HG03196 (cell line): ENCODE results near the gene MCM9.
"Not testable (repeated sequence)": the region's sequence is repeated elsewhere in the genome, so short reads cannot be mapped to it uniquely, and the experiment has no call there.

Experiments
- ATAC-seq: cut with Tn5 transposase; IDR thresholded peaks from one replicate; pipeline ENCODE4 v1.9.1; 2021; ENCODE audit not compliant: unreplicated experiment

MCM9 gene

DNA sequence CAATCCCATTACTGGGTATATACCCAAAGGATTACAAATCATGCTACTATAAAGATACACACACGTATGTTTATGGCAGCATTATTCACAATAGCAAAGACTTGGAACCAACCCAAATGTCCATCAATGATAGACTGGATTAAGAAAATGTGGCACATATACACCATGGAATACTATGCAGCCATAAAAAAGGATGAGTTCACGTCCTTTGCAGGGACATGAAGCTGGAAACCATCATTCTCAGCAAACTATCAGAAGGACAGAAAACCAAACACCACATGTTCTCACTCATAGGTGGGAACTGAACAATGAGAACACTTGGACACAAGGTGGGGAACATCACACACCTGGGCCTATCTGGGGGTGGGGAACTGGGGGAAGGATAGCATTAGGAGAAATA lies 66.1 kb downstream of the MCM9 start:
- ATAC-seq: not testable (repeated sequence)

DNA sequence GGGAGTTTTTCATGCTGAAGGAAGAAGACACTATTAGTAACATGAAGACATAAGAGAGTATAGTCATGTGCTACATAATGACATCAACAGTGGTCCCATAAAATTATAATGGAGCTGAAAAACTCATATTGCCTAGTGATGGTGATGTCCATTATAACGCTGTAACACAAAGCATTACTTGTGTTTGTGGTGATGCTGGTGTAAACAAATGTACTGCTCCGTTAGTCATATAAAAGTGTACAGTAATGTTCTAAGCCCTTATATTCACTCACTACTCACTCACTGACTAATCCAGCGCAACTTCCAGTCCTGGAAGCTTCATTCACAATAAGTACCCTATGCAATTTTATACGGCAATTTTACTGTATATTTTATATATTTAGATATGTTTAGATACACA lies 67.8 kb downstream of the MCM9 start:
- ATAC-seq: no peak

DNA sequence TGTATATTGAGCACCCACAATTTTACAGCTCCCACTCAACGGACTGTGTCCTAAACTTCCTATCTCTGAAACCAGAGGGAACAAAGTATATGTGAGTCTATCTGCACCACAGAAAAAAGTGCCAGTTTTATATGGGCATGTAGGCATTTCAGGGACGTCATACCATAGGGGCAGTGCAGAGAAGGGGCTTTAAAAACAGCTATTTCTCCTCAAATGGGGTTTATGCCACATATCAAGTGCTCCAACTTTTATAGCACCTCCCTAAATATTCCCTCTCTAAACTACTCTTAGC lies 69.9 kb downstream of the MCM9 start:
- no peak for ATAC-seq

DNA sequence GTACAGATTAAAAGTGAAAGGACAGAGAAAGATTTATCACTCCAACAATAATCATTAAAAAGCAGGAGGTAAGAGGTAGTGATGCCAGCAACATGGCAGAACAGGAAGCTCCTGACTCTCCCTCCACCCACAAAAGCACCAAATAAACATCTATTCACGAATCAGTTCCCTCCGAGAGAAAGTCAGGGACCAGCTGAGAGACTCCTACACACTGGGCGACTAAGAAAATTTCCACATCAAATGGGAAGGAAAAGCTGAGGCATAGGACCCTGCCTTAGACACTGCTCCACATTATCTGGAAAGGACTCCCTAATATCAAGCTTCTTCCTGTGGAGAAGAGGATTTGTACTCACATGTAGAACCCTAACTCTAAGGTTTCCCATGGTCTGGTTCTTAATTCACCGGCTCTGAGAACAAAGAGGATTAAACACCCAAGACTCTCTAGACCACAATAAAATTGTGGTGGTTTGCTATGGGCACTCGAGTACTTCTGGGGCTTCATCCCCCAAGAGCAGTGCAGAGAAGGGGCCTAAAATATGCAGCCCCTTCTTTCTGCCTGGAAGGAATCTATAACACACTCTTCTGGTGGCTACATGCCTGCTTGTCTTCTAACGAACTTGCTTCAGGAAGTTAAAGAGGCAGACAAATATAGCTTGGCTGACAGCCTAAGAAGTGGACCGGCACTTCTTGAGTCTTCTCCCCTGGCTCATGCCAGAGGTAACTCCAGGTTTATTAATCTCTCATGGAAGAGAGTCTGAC lies 70.4 kb downstream of the MCM9 start:
- ATAC-seq: no peak

DNA sequence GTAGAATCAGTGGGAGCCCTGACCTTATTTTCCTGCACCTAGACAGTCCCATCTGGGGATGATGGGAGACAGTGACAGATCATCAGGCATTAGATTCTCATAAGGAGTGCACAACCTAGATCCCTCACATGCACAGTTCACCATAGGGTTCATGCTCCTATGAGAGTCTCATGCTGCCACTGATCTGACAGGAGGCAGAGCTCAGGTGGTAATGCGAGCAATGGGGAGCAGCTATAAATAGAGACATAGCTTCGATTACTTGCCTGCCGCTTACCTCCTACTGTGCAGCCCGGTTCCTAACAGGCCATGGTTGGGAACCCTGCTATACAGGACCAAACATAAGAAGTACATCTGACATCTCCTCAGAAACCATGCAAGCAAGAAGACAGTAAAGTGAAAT lies 72.5 kb downstream of the MCM9 start:
- no peak for ATAC-seq

DNA sequence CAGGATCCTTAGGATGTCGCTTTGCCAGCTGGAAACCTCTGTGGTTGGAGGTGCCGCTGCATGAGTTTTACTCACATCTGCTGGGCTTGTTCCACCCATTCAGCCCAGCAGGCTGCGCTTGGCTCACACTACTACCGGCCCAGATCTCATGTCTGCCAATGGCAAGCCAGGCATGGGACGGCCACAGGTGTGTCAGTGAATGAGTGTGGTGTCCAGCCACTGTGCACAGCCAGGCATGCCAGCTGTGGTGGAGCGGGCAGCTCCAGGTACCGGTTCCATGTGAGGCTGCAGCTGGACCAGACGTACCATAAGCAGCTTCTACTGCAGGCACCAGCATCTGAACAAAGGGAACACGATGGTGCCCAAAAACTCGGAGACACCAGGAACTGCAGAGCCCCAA lies 74.1 kb downstream of the MCM9 start:
- no peak for ATAC-seq

DNA sequence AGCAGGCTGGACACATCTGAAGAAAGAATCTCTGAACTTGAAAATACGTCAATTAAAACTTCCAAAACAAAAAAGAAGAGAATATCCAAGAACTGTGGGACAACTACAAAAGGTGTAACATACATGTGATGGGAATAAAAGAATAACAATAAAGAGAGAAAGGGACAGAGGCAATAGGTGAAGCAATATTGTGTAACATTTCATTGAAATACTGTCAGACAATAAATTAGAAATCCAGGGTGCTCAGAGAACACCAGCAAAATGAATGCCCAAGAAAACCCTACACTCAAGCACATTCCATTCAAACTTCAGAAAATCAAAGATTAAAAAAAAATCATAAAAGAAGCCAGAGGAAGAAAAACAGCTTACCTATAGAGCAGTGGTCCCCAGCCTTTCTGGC lies 74.6 kb downstream of the MCM9 start:
- no peak for ATAC-seq

DNA sequence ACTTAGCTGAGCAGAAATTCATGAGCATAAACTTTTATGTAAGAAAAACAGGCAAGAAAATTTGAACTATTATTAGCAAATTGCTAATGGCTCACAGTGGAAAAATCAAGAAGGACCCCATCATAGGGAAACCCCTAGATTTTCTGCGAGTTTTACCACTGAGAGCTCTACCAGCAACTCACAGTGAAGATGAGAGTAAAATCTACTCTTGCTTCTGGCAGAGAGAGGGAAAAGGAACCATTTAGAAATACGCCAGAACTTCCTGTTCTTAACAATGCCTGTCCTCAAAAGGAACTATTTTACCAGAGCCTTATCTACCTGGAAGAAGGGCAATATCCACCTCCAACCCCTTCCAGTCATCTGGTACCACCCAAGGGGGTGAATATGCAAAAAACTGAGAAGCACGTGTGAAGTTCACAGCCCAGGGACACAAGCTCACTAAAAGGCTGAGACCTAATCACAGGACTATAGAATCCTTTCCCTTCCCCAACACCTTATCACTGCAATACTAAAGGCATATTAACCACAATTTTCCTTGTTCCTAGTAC lies 75.4 kb downstream of the MCM9 start:
- ATAC-seq: no peak

DNA sequence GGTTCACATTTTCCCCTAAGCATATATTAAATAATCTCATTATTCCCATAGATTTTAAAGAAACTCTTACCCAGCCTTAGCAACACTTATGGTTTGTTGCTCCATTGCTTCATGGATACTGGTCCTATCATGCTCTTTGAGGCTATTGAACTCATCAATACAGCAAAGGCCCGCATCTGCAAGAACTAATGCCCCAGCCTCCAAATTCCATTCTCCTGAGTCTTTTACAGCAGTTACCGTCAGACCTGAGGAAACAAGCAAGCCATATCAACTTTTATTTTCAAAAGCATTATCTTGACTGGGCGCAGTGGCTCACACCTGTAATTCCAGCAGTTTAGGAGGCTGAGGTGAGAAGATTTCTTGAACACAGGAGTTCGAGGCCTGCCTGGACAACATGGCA lies 78.7 kb downstream of the MCM9 start:
- ATAC-seq: no peak

DNA sequence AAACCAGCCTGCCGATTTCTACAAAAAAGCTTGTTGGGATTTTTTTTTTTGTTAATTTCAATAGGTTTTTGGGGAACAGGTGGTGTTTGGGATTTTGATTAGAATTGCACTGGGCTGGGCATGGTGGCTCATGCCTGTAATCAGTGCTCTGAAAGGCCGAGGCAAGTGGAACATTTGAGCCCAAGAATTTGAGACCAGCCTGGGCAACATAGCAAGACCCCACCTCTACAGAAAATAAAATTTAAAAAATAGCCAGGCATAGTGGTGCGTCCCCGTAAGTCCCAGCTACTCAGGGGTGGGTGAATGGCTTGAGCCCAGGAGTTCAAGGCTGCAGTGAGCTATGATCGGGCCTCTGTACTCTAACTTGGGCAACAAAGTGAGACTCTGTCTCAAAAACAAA lies 81.6 kb downstream of the MCM9 start:
- no peak for ATAC-seq

DNA sequence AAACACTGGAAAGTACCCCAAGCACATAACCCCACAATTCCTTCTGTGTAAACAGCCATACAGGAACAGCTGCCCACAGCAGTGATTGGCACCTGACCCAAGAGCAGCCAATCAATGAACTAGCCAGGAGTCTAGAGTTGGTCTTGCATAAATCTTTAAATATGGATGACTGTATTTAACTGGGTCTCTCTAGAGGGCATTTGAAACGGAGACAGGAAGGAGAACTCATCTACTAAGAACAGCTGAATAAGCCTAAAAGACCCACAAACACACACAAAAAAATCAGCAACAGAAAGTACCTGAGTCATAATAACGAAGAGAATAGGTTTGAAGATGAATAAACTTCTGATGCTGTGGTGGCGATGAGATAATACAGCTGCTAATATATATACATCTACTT lies 90.0 kb downstream of the MCM9 start:
- ATAC-seq: no peak

DNA sequence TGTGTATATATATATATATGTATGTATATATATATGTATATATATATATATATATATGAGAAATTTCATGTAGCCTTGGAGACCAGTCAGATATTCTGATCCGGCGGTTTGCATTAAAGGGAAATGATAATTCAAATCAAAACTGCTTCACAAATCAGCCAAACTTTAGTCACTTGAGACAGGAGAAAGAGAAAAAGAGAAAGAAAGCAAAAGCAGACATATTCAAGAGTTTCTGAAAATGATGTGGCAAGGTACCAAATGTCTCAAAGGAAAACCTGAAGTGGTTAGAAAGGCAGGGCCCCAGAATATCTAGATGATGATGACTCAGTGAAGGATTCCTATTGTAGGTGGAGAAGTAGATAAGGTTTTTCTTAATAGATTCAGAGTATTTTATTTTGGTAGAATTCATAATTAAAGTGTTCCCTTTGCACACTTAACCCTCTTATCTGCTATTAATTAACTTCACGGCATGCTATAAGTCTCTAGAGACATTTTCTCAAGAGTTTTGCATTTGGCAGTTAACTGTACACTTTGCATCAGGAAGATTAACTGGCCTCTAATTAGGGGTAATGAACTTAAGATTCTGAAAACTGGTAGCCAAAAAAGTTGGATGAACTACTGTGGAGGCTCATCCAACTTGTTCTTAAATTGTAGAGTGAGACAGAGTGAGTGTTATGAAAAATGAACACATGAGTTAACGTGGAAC lies 91.1 kb downstream of the MCM9 start:
- peak; percentile 96 for ATAC-seq

DNA sequence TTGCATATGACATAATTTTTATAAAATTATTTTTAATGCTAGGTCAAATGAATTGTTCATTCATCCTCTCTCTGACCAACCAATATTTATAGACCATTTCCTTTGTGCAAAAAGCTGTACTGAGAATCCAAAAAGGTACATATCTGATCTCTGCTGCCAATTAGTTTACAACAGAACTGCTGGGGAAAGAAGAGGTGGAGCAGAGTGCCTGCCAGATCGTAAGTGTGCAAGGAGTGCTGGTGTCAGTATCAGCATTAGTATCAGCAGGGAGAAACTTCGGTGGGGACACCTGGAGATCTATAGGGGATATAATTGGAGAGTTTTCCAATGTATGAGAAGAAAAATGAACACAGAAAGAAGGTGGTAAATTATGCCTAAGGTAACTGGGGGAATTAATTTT lies 104.3 kb downstream of the MCM9 start:
- no peak for ATAC-seq

DNA sequence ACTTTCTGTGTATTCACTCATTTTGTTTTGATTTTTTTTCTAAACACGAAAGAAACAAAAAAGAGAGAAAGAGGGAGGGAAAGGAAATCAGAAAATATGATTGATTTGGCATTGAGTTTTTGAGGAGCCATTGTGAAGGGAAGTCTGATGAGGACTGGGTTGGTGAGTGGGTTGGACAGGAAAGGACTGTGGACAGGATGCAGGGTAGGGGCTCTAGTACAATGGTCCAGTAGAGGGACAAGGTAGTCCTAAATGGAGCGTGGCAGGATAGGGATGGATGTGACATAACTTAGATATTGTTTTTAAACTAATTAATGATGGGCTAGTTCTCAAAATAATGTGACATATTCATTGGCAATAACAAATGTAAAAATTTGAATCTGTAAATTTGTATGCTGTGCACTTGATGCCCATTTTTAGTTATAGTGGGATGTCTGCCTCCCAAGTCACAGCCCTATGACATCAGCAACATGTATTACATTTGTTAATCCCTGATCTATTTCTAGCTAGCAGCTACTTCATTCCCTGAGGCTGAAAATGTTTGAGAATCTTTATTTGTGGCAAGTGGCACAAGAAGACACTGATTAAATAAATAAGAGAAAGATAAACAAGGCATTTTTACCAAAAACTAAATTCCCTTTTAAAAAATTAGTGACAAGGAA lies 105.0 kb downstream of the MCM9 start:
- no peak for ATAC-seq

DNA sequence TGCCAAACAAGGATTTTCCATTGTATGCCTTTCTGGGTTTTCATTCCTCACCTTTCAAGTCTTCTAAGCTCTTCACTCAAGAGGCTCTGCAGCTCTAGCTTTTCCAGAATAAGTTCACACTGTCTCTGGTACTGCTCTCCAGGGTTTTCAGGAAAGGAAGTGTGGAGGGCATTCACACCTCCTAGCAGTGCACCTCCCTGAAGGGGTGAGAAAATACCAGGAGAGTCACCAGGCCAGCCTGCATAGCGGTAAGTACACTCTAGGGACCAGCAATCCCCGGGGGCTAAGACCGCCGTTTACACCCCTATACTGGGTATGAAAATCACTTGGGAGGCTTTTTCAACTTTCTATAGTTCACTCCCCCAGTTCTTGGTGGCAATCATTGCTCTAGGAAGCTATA lies 108.9 kb downstream of the MCM9 start:
- no peak for ATAC-seq

DNA sequence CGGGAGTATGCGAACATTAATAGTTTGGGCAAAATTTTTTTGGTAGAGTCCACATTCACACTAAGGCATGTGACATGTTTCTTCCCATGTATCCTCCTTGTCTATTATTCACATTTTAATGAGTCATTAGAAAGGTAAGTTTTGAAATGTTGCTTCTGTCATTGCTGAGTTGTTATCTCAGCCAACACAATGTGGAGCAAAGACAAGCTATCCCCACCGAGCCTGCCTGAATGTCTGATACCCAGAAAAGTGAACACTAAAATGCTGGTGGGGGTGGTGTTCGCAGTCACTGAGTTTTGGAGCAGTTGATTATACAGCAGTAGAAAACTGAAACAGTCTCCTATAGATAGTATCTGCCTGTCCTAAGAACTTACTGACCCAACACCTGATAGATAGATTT lies 109.3 kb downstream of the MCM9 start:
- no peak for ATAC-seq

DNA sequence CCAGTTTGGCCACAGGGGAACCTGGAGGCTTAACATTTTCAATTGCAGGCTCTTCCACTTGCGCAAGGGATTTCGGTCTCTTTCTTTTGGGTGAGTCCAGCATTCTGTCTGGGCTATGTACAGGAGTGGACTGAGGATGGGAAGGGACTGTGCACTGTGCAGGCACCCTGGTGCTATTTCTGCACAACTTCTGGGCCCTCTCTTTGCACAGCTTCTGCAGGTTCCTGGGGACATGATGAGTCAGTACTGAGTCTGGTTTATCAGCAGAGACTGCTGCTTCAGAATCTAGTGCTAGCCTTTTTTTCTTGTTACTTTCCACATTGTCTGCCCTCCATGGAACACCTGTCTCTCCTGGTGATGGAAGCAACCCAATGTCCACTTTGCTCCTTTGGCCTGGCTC lies 119.5 kb downstream of the MCM9 start:
- ATAC-seq: no peak

DNA sequence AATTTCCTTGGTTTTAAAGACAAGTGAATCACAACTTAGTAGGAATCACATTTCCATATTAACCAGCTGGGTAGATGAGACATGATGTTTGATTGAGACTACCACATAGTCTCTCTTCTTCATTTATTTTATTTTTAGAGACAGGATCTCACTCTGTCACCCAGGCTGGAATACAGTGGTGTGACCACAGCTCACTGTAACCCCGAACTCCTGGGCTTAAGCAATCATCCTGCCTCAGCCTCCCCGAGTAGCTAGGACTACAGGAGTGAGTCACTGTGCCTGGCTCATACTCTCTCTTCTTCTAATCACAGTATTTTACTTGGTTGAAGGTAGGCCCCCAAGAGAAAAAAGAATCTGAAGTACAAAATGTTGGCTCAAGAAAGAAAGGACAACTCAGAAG lies 121.2 kb downstream of the MCM9 start:
- ATAC-seq: no peak

DNA sequence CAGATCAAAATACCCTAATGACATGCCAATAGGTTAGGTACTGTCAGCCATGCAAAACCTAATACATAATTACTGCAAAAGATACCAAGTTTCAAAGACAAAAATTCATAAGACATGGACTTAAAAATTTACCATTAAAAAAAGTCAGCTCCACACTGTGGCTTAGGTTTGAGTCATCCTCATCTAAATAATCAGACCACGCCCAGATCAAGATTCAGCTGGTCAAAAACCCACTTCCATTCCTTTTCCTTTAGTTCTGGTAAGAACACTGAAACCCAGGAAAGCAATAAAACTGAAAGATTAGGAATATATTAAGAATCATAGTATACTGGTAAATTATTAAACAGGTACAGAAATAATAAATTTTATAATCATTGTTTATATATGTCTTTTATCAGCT lies 122.0 kb downstream of the MCM9 start:
- ATAC-seq: no peak

DNA sequence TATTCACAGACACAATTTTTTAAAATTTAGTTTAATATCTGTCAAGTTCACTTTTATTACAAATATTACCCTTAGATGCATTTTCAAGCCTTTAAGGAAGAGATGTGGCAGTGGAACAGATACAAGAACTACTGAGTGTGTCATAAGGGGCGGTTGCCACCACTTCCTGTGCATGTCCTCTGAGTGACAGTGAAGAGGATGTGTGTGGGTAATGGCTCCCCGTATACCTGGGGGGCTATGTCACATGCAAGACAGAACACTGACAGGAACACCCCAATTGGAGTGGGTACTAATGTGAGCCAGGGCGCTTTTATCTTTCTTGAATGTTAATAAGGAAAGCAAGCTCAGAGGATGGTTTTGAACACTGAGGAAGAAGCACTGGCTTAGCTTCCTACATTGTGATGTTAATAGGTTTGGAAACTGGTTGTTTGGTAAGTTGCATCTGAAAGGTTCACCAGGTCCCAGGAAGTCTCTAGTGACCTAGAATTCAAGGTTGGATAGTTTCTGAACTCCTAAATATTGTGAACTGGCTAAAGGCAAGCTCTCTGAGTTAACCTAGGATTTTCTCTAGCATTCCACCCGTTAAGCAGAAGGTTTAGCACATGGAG lies 124.4 kb downstream of the MCM9 start:
- ATAC-seq: peak; percentile 81

DNA sequence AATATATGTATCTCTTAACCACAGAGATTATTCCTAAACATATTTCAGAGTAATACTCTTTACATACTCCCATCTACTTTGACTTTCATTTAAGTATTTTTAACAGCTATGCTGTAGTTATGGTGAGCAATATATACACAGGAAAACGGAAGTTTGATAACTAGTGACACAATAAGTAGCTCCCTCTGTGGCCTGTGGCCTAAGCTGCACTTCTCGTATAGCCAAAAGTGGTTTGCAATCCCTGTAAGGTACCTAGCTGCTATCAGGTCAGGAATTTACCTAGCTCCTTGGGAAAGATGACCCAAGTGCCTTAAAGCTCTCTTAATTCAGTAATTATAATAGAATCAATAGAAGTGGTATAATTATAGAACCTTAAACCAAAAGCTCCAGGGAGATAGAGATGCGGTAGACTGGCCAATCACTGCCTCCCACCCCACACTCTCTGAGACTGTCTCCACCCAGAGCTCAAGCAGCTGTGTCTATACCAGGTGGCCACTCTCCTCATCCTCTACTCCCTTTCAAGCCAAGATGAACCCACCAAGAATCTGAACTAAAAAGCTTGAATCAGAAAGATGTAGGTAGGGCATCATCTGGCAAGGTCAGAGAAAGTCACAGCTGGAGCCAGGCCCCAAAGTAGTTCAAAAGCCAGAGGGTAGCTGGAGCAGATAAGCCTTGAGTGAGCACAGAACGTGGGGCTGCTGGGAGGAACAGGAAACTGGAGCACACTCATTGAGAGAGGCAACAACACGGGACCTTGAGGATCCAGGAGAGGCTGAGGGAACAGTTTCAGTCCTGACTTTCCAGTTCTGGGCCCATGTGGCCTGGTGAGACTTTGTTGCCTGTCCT lies 125.9 kb downstream of the MCM9 start:
- ATAC-seq: no peak
